ENCODE results near the gene MICAL3. TPM values are rescaled to one million over a fixed set of nuclear protein-coding genes. Genes with fewer than 3 reads are reported as not detected.

The MICAL3 gene
- total and polyA plus RNA-seq, 2 experiments from 2014 or later = 27.3 to 76.9 TPM

- Histone ChIP-seq H3K36me3 (no peaks in the 10 kb centered on the region), H3K4me1 (ENCODE audit: low read depth) (no peaks in the 10 kb centered on the region), H3K4me3 (no peak overlapping the region), H3K9me3 (ENCODE audit: low read depth) (no peaks in the 10 kb centered on the region), H3K27me3 (no peaks in the 10 kb centered on the region), H3K27ac (no peak overlapping the region)
- DNase-seq (ENCODE audit: low read depth in 1 of 2, low spot score in 1 of 2) = no peak
- no peak for TF ChIP-seq CTCF (IDR thresholded peaks at IDR 0.05; ENCODE audit: low read depth, low read length)
Observed at GRCh38 chr22:18050065-18050464, 25.7 kb upstream of the MICAL3 start.

DNA sequence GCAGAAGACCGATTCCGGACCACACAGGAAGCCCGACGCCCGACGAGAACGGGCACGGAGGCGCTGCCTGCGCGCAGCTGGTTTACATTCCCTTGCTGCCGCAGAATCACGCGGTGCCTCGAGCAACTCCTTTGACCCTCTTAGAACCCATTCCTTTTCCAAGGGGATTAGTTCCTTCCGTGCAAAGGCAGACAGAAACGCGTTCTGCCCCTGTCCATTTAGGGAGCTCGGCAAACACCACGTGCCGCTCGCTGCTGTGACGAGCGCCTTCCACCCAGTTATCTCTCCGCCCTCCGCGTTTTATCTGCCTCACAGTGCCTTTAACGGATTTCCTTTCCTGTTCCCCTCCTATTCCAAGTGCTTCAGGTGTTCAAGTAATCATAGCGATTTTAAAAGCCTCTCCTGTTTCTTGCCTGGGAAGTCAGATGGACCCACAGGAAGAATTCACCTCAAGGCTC, 24.1 kb upstream of the MICAL3 start:
- no peaks in the 10 kb centered on the region for H3K9me3 ChIP-seq (ENCODE audit: low read depth)
- no peak for TF ChIP-seq CTCF (IDR thresholded peaks at IDR 0.05; ENCODE audit: low read depth, low read length)
- no peaks in the 10 kb centered on the region for H3K36me3 ChIP-seq
- H3K4me1 ChIP-seq (ENCODE audit: low read depth) = no peaks in the 10 kb centered on the region
- DNase-seq (ENCODE audit: low read depth in 1 of 2, low spot score in 1 of 2) = peak in 1 of 2 donors; percentile 50
- no peak overlapping the region for H3K27ac ChIP-seq
- no peak overlapping the region for H3K4me3 ChIP-seq
- H3K27me3 ChIP-seq = no peaks in the 10 kb centered on the region

DNA sequence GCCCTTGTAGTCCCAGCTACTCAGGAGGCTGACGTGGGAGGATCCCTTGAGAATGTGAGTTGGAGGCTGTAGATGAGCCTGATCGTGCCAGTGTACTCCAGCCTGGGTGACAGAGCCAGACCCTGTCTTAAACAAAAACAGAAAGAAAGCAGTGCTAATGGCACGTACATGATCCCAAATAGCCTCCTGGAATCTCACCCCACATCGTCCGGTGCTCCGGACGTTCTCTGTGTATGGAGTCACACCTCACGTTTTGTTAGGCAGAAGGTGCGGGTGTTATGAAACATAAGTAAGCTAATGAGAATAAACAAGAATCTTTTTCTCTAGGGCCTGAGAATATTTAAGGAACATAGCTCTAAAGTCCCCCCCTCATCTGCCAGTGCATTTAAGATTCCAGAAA, 23.7 kb upstream of the MICAL3 start:
- H3K9me3 ChIP-seq (ENCODE audit: low read depth) = no peaks in the 10 kb centered on the region
- no peaks in the 10 kb centered on the region for H3K4me1 ChIP-seq (ENCODE audit: low read depth)
- no peaks in the 10 kb centered on the region for H3K27me3 ChIP-seq
- no peak overlapping the region for H3K27ac ChIP-seq
- H3K36me3 ChIP-seq = no peaks in the 10 kb centered on the region
- no peak for TF ChIP-seq CTCF (IDR thresholded peaks at IDR 0.05; ENCODE audit: low read depth, low read length)
- no peak overlapping the region for H3K4me3 ChIP-seq
- no peak for DNase-seq (ENCODE audit: low read depth in 1 of 2, low spot score in 1 of 2)

GRCh38 chr22:18045794-18046193, 21.4 kb upstream of the MICAL3 start:
- H3K9me3 ChIP-seq (ENCODE audit: low read depth) = no peaks in the 10 kb centered on the region
- DNase-seq (ENCODE audit: low read depth in 1 of 2, low spot score in 1 of 2) = no peak
- H3K27ac ChIP-seq = no peak overlapping the region
- no peak for TF ChIP-seq CTCF (IDR thresholded peaks at IDR 0.05; ENCODE audit: low read depth, low read length)
- no peaks in the 10 kb centered on the region for H3K4me1 ChIP-seq (ENCODE audit: low read depth)
- no peaks in the 10 kb centered on the region for H3K36me3 ChIP-seq
- no peak overlapping the region for H3K4me3 ChIP-seq
- no peaks in the 10 kb centered on the region for H3K27me3 ChIP-seq

- Histone ChIP-seq H3K9me3 (ENCODE audit: low read depth) (no peaks in the 10 kb centered on the region), H3K4me3 (no peak overlapping the region), H3K4me1 (ENCODE audit: low read depth) (no peaks in the 10 kb centered on the region), H3K27ac (no peak overlapping the region), H3K36me3 (no peaks in the 10 kb centered on the region), H3K27me3 (no peaks in the 10 kb centered on the region)
- peak in 1 of 2 donors; percentile 35 for DNase-seq (ENCODE audit: low read depth in 1 of 2, low spot score in 1 of 2)
- no peak for TF ChIP-seq CTCF (IDR thresholded peaks at IDR 0.05; ENCODE audit: low read depth, low read length)
Observed at GRCh38 chr22:18044548-18045271, 20.3 kb upstream of the MICAL3 start.
